SK-N-SH (cell line): ENCODE data around the gene CYP2R1. TPM values are rescaled to one million over a fixed set of nuclear protein-coding genes. Genes with fewer than 3 reads are reported as not detected.
"Not testable (repeated sequence)": the region's sequence is repeated elsewhere in the genome, so short reads cannot be mapped to it uniquely, and the experiment has no call there.

Experiments used
- CTCF ChIA-PET: fragments of 300-600, 350-600 bp; formaldehyde crosslinking; extraction: SDS; loops from one replicate; lab custom pipeline; 2021; lab: Yijun Ruan, JAX
- POLR2A ChIA-PET: fragments of 350-600 bp; sonication (Branson Sonifier 250); formaldehyde crosslinking; extraction: SDS; loops from one replicate; lab custom pipeline; 2020; ENCODE audit warnings: antibody characterized with exemption, inconsistent platforms; lab: Yijun Ruan, JAX
- DNase-seq: peaks from one replicate; pipeline ENCODE4 v3.0.0; 2012
- H2AFZ ChIP-seq: fragments of 200-600 bp; sonication (generic); 2 replicates; pipeline ENCODE4 v1.8.1; 2016; ENCODE audit warnings: antibody characterized with exemption, mild to moderate bottlenecking, low read depth
- H3F3A ChIP-seq: fragments of 200-600 bp; sonication (generic); replicated peaks from 2 replicates; pipeline ENCODE3; 2016; ENCODE audit warnings: antibody characterized with exemption, mild to moderate bottlenecking; ENCODE audit not compliant: insufficient read depth
- H3K27ac ChIP-seq, 2 experiments: fragments of 200-500 bp in 1 of 2; fragments of 200-600 bp in 1 of 2; sonication (Bioruptor generic) in 1 of 2; sonication (generic), shearing (Covaris generic) in 1 of 2; 2 replicates each; pipeline versions ENCODE4 v1.5.1 to v1.6.1; 2014 to 2016; ENCODE audit warnings: low read depth in 2 of 2, inconsistent platforms in 1 of 2, low read length in 1 of 2, mild to moderate bottlenecking in 1 of 2, mixed read lengths in 1 of 2
- H3K27me3 ChIP-seq: fragments of 200-600 bp; sonication (generic), shearing (Covaris generic); 2 replicates; pipeline ENCODE4 v1.6.1; 2016; ENCODE audit warnings: mixed run types; ENCODE audit not compliant: insufficient read depth
- H3K36me3 ChIP-seq, 2 experiments: fragments of 200-500 bp in 1 of 2; fragments of 200-600 bp in 1 of 2; sonication (Bioruptor generic) in 1 of 2; sonication (generic) in 1 of 2; replicated peaks in 1 of 2; 2 replicates each; pipeline versions ENCODE3 to v1.5.1; 2014 to 2016; ENCODE audit warnings: low read length in 1 of 2, mild to moderate bottlenecking in 1 of 2; ENCODE audit not compliant: insufficient read depth in 2 of 2, control insufficient read depth in 1 of 2
- H3K4me1 ChIP-seq, 2 experiments: fragments of 200-500 bp in 1 of 2; fragments of 200-600 bp in 1 of 2; sonication (Bioruptor generic) in 1 of 2; sonication (generic), shearing (Covaris generic) in 1 of 2; 2 replicates each; pipeline versions ENCODE4 v1.5.1 to v1.6.1; 2014 to 2016; ENCODE audit warnings: low read depth in 1 of 2, low read length in 1 of 2, mixed run types in 1 of 2; ENCODE audit not compliant: insufficient read depth in 2 of 2, control insufficient read depth in 1 of 2
- H3K4me2 ChIP-seq: fragments of 200-600 bp; sonication (generic), shearing (Covaris generic); 2 replicates; pipeline ENCODE4 v1.6.1; 2017; ENCODE audit warnings: mixed run types
- H3K4me3 ChIP-seq, 2 experiments: fragments of 200-500 bp in 1 of 2; fragments of 200-600 bp in 1 of 2; sonication (Bioruptor generic) in 1 of 2; sonication (generic), shearing (Covaris generic) in 1 of 2; 2 replicates each; pipeline versions ENCODE4 v1.5.1 to v1.8.1; 2014 to 2016; ENCODE audit warnings: low read depth in 2 of 2, inconsistent platforms in 1 of 2, low read length in 1 of 2, mild to moderate bottlenecking in 1 of 2, mixed read lengths in 1 of 2, moderate library complexity in 1 of 2
- H3K79me2 ChIP-seq: fragments of 200-600 bp; sonication (generic); 2 replicates; pipeline ENCODE4 v1.8.1; 2017; ENCODE audit warnings: mild to moderate bottlenecking; ENCODE audit not compliant: insufficient read depth
- H3K9ac ChIP-seq: fragments of 200-600 bp; sonication (generic); 2 replicates; pipeline ENCODE4 v1.6.1; 2017; ENCODE audit warnings: mixed run types
- H3K9me2 ChIP-seq: fragments of 200-600 bp; sonication (generic); 2 replicates; pipeline ENCODE4 v1.6.1; 2017; ENCODE audit warnings: mixed run types
- H3K9me3 ChIP-seq: fragments of 200-600 bp; sonication (generic); 2 replicates; pipeline ENCODE4 v1.6.1; 2017; ENCODE audit warnings: mixed run types, mild to moderate bottlenecking, moderate library complexity
- H4K20me1 ChIP-seq: fragments of 200-600 bp; sonication (generic); 2 replicates; pipeline ENCODE4 v1.6.1; 2017; ENCODE audit warnings: mild to moderate bottlenecking, mixed run types; ENCODE audit not compliant: insufficient read depth
- EZH2phosphoT487 ChIP-seq: fragments of 200-600 bp; sonication (generic); IDR thresholded peaks from 2 replicates; pipeline ENCODE4 v1.6.1; 2017; ENCODE audit warnings: low read depth, mixed run types, mild to moderate bottlenecking, antibody characterized with exemption, moderate library complexity, borderline replicate concordance
- FOXJ3 ChIP-seq: sonication (generic); formaldehyde crosslinking; IDR thresholded peaks from 2 replicates; pipeline ENCODE4 v1.5.1; 2020; ENCODE audit warnings: mild to moderate bottlenecking, missing genetic modification reagents
- FOXM1 ChIP-seq: IDR thresholded peaks from 2 replicates; pipeline ENCODE4 v1.4.0; 2012; ENCODE audit warnings: low read depth, mild to moderate bottlenecking
- GATA2 ChIP-seq: sonication (generic); formaldehyde crosslinking; IDR thresholded peaks from 2 replicates; pipeline ENCODE4 v1.5.0; 2020; ENCODE audit warnings: mild to moderate bottlenecking, missing genetic modification reagents
- JUND ChIP-seq: IDR thresholded peaks from 2 replicates; pipeline ENCODE4 v1.4.0; 2012
- MXI1 ChIP-seq: IDR thresholded peaks from 2 replicates; pipeline ENCODE4 v1.6.1; 2012; ENCODE audit warnings: mild to moderate bottlenecking, low read depth, low read length, improper control_type of control experiment
- RXRA ChIP-seq: IDR thresholded peaks from 2 replicates; pipeline ENCODE4 v1.4.0; 2012; ENCODE audit warnings: low read depth, mild to moderate bottlenecking, borderline replicate concordance
- SIN3A ChIP-seq: IDR thresholded peaks from 2 replicates; pipeline ENCODE4 v1.6.1; 2012; ENCODE audit warnings: low read depth, mild to moderate bottlenecking, low read length, moderate library complexity, borderline replicate concordance
- WGBS: methylation state at CpG from one replicate; pipeline ENCODE4 v1.1.6; 2017; ENCODE audit warnings: low lambda C conversion rate; 5-methylcytosine and 5-hydroxymethylcytosine counted together
- polyA plus RNA-seq, 3 experiments: library from polyadenylated mRNA; depleted of rRNA; stranded (reverse); fragments of >200 nt; gene quantifications; 2 replicates each; pipeline ENCODE4 v1.2.3, GENCODE V29; 2012
- TF ChIP-seq, protein P1 (sequence below): fragments of 200-600 bp; sonication (generic); IDR thresholded peaks from 2 replicates; pipeline ENCODE4 v1.6.1; 2017; ENCODE audit warnings: antibody characterized with exemption, mild to moderate bottlenecking, moderate library complexity
- TF ChIP-seq, protein P2 (sequence below): IDR thresholded peaks from 2 replicates; pipeline ENCODE4 v1.4.0; 2012; ENCODE audit warnings: low read depth, borderline replicate concordance
- TF ChIP-seq, protein P3 (sequence below): IDR thresholded peaks from 2 replicates; pipeline ENCODE4 v1.6.1; 2012; ENCODE audit warnings: mild to moderate bottlenecking, low read depth, low read length, moderate library complexity
- TF ChIP-seq, protein P4 (sequence below): IDR thresholded peaks from 2 replicates; pipeline ENCODE4; 2012
- TF ChIP-seq, protein P5 (sequence below): fragments of 150-350 bp; IDR thresholded peaks from 2 replicates; pipeline ENCODE4 v1.6.1; 2017; ENCODE audit warnings: antibody characterized with exemption, low read length, low read depth, borderline replicate concordance
- TF ChIP-seq, protein P6 (sequence below): IDR thresholded peaks from 2 replicates; pipeline ENCODE4 v1.4.0; 2012; ENCODE audit warnings: low read depth, borderline replicate concordance

The CYP2R1 gene
- polyA plus RNA-seq, 1 of the 3 experiments (the other 2 are of a cell fraction): 9.3 TPM

DNA sequence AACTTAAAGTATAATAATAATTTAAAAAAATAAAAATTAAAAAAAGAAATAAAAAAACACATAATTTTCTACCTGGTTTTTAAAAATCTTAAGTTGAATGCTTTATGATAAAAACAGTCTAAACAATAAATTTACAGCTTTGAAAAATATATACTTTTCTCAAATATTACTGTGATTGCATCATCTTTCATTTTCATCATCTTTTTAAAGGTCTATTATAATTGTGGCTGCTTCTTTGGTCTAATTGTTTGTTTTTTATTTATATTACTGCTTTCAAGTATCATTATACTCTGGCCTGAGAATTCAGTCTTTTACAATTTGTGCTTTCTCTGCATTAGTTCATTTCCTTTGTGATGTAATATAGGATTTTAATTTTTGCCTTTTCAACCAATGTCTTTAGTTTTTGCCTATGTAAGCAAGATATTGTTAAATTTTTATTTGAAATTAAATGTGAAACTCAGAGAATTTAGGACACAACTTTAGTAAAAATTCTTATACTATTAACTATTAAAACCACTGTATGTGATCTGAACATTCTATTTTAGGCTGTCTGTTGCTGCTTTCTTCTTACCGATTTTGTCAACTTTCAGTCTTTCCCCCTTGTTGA is 7.3 kb downstream of the CYP2R1 start:
- Histone ChIP-seq H3K9me3 (no peaks in the 10 kb centered on the region), H3K9me2 (no peaks in the 10 kb centered on the region), H3K27ac (no peak overlapping the region), H3K9ac (no peak overlapping the region), H3K4me1 (no peaks in the 10 kb centered on the region; a peak in 1 of 4 replicates), H4K20me1 (no peaks in the 10 kb centered on the region), H3K79me2 (peaks cover 7% of the 10 kb centered on the region), H3K27me3 (no peaks in the 10 kb centered on the region), H3K4me3 (no peak overlapping the region), H2AFZ (no peak overlapping the region), H3K4me2 (no peak overlapping the region), H3F3A (no peaks in the 10 kb centered on the region), H3K36me3 (peaks cover 3 to 17% of the 10 kb centered on the region in 2 experiments)
- 100% methylated on average over 1 of the region's 1 CpG for WGBS
- DNase-seq: no peak
- TF ChIP-seq RXRA (no peak), JUND (no peak), GATA2 (no peak), FOXM1 (no peak), FOXJ3 (no peak), MXI1 (no peak), SIN3A (no peak), EZH2phosphoT487 (no peak)
- TF ChIP-seq, protein P1, sequence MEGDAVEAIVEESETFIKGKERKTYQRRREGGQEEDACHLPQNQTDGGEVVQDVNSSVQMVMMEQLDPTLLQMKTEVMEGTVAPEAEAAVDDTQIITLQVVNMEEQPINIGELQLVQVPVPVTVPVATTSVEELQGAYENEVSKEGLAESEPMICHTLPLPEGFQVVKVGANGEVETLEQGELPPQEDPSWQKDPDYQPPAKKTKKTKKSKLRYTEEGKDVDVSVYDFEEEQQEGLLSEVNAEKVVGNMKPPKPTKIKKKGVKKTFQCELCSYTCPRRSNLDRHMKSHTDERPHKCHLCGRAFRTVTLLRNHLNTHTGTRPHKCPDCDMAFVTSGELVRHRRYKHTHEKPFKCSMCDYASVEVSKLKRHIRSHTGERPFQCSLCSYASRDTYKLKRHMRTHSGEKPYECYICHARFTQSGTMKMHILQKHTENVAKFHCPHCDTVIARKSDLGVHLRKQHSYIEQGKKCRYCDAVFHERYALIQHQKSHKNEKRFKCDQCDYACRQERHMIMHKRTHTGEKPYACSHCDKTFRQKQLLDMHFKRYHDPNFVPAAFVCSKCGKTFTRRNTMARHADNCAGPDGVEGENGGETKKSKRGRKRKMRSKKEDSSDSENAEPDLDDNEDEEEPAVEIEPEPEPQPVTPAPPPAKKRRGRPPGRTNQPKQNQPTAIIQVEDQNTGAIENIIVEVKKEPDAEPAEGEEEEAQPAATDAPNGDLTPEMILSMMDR: no peak
- TF ChIP-seq, protein P2, sequence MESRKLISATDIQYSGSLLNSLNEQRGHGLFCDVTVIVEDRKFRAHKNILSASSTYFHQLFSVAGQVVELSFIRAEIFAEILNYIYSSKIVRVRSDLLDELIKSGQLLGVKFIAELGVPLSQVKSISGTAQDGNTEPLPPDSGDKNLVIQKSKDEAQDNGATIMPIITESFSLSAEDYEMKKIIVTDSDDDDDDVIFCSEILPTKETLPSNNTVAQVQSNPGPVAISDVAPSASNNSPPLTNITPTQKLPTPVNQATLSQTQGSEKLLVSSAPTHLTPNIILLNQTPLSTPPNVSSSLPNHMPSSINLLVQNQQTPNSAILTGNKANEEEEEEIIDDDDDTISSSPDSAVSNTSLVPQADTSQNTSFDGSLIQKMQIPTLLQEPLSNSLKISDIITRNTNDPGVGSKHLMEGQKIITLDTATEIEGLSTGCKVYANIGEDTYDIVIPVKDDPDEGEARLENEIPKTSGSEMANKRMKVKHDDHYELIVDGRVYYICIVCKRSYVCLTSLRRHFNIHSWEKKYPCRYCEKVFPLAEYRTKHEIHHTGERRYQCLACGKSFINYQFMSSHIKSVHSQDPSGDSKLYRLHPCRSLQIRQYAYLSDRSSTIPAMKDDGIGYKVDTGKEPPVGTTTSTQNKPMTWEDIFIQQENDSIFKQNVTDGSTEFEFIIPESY: no peak
- TF ChIP-seq, protein P3, sequence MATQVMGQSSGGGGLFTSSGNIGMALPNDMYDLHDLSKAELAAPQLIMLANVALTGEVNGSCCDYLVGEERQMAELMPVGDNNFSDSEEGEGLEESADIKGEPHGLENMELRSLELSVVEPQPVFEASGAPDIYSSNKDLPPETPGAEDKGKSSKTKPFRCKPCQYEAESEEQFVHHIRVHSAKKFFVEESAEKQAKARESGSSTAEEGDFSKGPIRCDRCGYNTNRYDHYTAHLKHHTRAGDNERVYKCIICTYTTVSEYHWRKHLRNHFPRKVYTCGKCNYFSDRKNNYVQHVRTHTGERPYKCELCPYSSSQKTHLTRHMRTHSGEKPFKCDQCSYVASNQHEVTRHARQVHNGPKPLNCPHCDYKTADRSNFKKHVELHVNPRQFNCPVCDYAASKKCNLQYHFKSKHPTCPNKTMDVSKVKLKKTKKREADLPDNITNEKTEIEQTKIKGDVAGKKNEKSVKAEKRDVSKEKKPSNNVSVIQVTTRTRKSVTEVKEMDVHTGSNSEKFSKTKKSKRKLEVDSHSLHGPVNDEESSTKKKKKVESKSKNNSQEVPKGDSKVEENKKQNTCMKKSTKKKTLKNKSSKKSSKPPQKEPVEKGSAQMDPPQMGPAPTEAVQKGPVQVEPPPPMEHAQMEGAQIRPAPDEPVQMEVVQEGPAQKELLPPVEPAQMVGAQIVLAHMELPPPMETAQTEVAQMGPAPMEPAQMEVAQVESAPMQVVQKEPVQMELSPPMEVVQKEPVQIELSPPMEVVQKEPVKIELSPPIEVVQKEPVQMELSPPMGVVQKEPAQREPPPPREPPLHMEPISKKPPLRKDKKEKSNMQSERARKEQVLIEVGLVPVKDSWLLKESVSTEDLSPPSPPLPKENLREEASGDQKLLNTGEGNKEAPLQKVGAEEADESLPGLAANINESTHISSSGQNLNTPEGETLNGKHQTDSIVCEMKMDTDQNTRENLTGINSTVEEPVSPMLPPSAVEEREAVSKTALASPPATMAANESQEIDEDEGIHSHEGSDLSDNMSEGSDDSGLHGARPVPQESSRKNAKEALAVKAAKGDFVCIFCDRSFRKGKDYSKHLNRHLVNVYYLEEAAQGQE: no peak
- TF ChIP-seq, protein P4, sequence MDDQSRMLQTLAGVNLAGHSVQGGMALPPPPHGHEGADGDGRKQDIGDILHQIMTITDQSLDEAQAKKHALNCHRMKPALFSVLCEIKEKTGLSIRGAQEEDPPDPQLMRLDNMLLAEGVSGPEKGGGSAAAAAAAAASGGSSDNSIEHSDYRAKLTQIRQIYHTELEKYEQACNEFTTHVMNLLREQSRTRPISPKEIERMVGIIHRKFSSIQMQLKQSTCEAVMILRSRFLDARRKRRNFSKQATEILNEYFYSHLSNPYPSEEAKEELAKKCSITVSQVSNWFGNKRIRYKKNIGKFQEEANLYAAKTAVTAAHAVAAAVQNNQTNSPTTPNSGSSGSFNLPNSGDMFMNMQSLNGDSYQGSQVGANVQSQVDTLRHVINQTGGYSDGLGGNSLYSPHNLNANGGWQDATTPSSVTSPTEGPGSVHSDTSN: no peak
- TF ChIP-seq, protein P5, sequence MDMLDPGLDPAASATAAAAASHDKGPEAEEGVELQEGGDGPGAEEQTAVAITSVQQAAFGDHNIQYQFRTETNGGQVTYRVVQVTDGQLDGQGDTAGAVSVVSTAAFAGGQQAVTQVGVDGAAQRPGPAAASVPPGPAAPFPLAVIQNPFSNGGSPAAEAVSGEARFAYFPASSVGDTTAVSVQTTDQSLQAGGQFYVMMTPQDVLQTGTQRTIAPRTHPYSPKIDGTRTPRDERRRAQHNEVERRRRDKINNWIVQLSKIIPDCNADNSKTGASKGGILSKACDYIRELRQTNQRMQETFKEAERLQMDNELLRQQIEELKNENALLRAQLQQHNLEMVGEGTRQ: no peak
- TF ChIP-seq, protein P6, sequence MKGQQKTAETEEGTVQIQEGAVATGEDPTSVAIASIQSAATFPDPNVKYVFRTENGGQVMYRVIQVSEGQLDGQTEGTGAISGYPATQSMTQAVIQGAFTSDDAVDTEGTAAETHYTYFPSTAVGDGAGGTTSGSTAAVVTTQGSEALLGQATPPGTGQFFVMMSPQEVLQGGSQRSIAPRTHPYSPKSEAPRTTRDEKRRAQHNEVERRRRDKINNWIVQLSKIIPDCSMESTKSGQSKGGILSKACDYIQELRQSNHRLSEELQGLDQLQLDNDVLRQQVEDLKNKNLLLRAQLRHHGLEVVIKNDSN: no peak
- ChIA-PET POLR2A (no interaction called here), CTCF (no interaction called here)

DNA sequence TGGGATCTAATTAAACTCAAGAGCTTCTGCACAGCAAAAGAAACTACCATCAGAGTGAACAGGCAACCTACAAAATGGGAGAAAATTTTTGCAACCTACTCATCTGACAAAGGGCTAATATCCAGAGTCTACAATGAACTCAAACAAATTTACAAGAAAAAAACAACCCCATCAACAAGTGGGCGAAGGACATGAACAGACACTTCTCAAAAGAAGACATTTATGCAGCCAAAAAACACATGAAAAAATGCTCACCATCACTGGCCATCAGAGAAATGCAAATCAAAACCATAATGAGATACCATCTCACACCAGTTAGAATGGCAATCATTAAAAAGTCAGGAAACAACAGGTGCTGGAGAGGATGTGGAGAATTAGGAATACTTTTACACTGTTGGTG is 8.3 kb downstream of the CYP2R1 start:
- H3K9ac ChIP-seq, H3K4me1 ChIP-seq, H3K27me3 ChIP-seq, POLR2A ChIA-PET, DNase-seq, H3F3A ChIP-seq, H3K4me3 ChIP-seq, H2AFZ ChIP-seq, H4K20me1 ChIP-seq, H3K9me2 ChIP-seq, H3K79me2 ChIP-seq, H3K27ac ChIP-seq, H3K9me3 ChIP-seq, H3K4me2 ChIP-seq, CTCF ChIA-PET: not testable (repeated sequence)
- H3K36me3 ChIP-seq: peaks cover 7 to 26% of the 10 kb centered on the region in 2 experiments
- WGBS: 92% methylated on average over 1 of the region's 1 CpG
